Globus pallidus (tissue), 1 donor: ENCODE measurements around the gene MRPS15.
"Not testable (repeated sequence)": the region's sequence is repeated elsewhere in the genome, so short reads cannot be mapped to it uniquely, and the experiment has no call there.

Experiments
- DNase-seq: peaks from one replicate; pipeline ENCODE4 v3.0.0-alpha.2; 2015; ENCODE audit warnings: low spot score

The MRPS15 gene

DNA sequence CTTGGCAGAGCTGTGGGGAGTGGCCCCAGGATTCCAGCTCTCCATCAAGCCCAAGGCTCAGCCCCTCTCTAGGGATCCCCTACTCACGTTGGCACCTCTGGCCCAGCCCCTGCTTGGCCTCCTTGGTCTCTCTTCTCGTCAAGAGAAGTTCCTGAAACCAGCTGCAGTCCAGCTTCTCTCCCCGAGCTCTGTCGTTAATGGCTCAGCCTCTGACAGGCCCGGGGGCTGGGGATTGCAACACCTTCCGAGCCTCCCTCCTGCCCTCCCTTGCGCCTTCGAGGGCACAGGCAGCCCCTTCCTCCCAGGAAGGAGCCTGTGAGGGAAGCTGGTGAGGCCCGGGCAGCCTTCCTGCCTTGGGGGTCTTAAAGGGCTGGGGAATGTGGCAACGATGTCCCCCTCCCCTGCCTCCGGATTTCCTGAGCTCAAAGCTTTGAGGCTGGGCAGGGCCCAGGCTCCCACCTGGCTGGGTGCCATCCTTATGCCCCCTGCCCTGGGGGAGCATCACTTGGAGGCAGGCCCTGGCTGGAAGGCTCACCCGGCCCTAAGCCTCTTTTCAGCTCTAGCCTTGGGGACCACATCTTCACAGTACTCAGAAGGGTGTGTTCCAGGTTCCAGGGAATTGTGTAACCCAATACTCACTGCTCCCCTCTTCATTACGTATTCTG lies 18.7 kb upstream of the MRPS15 start, which contains the start of gene CSF3R:
Gene CSF3R (minus strand): TSS at position 190 of the 665 bp plus-strand sequence. CDS start 3,417 bp downstream, outside the sequence.
- DNase-seq = no peak

DNA sequence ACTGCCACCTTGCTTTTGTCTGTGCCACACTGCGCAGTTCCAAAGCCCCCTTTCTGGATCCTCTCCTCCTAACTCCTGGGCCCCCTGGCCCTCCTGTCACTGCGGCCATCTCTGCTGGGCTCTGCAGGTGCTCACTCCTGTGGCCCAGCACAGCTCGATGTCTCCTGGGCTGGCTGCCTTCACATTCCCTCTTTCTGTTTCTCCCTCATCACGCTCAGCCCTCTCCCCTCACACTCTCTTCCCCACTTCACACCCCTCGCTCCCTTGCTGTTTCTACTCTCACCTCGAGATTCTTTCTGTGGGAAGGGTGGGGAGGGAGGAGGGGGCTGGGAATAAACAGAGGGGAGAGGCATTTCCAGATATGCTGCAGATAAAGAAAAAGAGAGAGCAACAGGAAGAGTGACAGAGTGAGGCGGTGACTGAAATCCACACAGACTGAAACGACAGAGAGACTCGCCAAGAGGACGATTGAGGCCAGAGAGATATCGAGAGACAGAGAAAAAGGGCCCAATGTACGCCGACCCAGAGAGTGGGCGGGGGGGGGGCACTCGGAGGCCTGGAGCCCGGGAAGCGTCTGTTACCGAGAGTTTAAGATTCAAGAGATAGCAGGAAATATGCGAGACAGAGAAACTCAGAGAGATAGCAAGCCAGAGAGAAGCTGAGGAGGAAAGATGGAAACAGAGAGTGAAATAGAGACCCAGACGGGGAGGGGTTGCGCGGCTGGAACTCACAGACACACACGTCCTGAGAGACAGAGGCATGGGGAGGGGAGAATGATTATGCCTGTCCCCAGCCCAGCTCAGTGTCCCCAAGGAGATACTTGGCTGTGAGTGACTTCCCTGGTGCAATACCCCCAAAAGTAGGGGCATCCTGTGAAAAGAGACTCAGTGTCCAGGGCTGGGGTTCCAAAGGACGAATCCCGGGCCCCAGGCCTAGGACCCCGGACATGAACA lies 17.9 kb upstream of the MRPS15 start:
- no peak for DNase-seq

DNA sequence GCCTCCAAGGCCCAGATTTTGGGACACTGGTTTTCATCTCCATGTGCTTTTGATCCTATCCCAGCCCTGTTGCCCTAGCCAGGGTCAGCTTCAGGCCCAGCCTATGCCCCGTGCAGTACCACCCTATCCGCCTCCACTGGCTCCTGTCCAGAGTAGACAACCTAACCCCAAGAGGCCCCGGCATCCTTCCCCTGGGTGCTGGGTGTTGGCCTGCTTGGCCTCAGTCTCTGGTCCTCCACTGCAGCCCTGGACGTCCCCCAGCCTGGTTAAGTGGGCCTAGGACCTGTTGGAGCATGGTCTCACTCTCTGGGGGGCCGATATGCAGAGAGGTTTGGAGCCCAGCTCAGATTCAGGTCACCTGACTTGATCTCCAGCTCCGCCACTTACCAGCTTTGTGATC lies 16.9 kb upstream of the MRPS15 start:
- DNase-seq = no peak

DNA sequence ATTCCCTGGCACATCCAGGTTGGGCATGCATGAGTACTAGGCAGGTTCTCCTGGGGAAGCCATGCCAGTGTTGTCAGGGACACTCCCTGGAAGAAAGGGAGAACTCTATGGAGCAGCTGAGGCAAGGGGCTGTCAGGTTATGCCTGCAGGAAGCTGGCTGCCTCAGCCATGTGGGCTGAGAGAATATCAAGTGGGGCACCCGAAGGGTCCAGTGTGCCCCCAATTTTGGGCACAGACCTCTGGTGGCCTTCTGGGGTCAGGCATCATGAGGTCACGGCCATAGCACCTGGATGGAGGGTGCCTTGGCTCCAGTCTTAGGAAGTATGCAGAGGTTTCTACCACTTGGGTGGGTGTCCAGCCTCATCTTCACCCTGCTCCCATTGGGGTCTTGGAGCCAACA lies 16.0 kb upstream of the MRPS15 start:
- DNase-seq = no peak

DNA sequence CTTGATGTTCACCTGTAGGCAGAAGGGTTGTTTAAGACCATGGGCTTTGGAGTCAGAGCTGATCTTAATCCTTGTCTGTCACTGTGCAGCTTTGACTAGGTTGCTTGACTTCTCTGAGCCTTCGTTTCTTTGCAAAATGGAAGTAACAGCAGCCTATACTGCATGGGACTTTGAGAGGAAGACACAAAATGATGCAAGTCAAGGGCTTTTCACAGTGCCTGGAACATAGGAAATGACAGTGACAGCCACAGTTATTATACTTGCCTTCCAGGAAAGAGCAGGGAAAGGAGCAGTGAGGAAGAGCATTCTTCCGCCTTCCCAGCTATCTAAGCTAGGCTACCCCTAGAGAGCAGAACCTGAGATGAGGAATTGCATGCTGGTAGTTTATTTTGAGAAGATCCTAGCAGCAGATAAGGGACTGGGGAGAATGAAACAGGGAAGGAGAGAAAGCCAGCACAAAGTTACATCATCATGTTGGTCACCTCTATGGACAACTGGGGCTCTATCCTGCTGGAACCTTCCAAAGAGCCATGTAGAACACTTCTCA lies 15.4 kb upstream of the MRPS15 start:
- no peak for DNase-seq

DNA sequence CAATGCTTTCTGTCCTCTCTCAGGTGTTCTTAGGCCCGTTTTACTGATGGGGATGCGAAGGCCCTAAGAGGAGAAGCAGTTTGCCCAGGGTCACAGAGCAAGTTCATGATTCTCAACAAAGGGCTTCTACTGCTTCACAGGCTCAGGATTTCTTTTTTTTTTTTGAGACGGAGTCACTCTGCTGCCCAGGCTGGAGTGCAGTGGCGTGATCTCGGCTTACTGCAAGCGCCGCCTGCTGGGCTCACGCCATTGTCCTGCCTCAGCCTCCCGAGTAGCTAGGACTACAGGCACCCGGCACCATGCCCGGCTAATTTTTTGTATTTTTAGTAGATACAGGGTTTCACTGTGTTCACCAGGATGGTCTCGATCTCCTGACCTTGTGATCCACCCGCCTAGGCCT lies 13.4 kb upstream of the MRPS15 start:
- not testable (repeated sequence) for DNase-seq

DNA sequence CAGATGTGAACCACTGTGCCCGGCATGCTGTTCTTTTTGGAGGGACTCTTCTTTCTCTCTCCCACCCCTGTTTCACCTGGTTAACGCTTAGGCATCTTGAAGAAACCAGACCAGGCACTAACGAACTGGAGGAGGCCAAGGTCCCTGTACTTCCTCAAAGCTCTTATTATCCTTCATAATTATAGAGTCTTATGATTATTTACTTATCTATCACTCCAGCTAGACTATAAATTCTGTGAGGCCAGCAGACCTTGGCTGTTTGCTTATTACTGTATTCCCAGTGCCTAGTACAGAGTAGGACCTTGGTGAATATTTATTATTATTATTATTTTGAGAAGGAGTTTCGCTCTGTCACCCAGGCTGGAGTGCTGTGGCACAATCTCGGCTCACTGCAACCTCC lies 12.8 kb upstream of the MRPS15 start:
- DNase-seq = no peak

DNA sequence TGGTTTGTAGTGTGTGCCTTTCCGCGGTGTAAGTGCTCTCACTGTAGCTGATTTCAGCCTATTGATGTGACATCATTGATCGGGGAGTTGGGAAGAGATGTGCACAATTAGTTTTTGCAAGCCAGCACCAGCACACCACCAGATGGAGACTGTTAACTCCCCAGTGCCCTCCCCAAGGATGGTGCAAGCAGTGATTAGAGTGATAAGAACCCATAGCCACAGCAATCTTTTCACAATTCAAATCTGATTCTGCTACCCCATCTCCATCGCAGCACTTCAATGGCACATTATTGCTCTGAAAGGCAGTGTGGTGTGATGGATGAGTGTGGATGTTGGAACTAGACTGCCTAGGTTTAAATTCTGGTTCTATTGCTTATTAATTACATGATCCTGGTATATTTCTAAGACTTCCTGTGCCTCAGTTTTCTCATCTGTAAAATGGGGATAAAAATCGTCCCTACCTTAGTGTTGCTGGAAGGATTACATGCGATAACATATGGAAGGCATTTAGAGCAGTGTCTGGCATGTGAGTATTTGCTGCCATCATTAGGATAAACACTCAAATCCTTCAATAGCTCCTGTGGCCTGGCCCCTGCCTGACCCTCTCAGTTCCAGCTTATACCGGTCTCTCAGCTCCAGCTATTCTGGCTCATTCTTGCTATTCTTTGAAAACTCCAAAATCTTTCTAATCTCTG lies 11.9 kb upstream of the MRPS15 start:
- no peak for DNase-seq

DNA sequence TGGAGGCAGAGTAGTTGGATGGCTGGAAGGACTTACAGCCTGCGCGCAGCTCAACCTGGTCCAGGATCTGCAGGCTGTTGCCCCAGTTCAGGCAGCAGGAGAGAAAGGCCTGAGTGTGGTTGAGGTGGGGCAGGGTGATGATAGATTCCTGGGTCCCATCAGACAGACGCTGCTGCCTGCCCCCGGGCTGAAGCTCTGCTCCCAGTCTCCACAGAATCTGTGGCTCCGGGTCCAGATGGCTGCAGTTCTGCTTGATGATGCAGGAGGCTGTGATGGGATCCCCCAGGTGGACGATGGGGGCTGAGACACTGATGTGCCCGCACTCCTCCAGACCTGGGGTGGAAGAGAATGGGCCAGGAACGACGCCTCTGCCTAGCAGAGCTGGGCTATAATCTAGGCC lies 11.2 kb upstream of the MRPS15 start:
- DNase-seq = no peak

DNA sequence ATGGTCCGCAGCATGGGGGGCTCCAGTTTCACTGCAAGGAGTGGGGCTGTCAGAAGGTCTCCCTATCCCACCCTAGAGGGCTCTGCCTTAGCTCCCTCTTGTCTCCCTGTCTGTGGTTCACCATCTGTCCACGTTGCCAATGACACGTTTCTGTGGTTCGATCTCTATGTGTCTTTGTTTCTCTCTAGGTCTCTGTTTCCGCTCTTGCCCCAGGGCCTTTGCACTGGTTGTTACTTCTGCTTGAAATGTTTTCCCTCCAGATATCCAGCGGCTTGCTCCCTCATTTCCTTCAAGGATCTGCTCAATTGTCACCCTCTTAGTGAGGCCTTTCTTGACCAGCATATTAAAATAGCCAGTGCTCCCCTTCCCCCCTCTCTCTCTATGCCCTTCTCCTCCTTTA lies 8.5 kb upstream of the MRPS15 start:
- no peak for DNase-seq

DNA sequence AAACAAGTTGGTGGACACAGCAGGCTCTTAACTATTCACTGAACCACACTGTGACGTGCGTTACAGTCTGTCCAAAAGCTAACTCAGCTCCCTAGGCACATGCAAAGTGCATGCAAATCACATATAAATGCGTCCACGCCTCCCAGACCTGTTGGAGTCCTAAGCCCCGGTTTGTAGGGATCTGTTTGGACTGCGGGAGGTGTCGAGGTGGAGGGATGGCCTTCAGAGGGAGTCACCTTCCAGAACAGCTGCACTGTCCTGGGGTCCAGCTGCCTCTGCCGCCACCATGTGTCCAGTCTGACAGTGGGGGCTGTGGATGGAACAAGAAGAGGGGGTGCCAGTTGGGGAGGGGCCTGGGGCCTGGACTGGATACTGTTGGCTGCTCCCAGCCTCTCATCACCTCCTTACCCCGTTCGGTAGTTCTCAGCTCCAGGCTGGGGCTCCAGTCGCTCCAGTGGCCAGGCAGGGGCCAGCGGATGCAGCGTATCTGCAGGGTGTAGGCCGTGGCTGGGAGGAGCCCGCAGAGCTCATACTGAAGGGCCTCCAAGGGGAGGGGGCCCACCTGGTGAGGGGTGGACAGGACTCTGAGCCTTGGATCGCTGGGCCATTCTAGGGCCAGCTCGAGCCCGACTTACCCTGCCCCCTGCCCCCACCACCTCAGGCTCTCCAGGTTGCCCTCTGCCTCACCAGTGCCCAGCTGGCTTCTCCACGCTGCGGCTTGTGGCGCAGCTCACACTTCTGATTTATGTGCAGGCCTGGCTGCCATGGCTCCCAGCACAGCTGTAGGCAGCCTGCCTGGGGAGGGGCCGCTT lies 7.9 kb upstream of the MRPS15 start:
- no peak for DNase-seq

DNA sequence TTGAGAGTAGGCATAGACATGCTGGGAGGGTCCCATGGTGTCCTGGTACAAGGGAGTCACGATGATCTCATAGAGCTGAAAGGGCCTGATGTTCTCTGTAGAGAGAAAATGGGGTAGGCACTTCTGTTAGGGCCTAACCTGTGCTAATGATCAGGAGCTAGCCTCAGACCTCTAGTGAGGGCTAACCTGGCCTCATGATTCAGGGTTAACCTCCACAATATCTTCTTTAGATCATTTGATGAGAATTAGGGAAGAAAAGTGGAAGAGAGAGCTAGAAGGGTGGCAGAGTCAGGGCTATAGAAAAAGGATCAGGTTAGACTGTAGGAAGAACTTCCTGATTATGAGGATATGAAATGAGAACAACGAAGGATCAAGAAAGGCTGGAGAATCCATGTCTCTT lies 5.0 kb upstream of the MRPS15 start:
- no peak for DNase-seq

DNA sequence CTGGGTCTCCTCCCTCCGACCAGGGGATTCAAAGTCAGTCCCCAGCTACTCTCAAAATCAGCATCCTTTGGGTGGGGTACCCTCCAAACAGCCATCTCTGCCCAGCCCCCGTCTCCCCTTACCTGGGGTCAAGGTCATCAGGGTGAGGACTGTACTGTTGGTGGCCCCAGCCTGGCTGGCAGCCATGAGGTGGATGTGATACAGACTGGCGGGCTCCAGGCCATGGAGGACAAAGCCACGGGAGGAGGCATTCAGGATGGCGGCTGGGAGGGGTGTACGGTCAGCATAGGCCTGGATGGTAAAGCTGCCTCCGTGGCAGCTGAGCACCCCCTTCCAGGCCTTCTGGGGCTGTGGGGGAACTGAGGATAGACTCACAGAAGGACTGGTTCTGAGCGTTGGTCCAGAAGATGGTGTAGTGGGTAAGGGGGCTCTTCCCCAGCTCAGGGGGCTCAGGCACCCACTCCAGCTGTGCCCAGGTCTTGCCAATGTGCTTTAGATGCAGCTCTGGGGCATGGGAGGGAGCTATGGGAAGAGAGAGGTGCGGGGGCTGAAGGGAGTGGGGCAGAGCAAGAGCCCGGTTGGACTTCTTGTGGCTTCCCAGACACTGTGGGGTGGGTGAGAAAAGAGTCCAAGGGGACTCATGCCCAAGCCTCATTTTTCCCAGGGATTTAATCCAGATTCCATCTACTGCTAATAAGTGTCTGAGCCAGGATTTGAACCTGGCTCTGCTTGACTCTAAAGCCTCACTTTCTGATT lies 3.7 kb upstream of the MRPS15 start:
- DNase-seq = no peak

DNA sequence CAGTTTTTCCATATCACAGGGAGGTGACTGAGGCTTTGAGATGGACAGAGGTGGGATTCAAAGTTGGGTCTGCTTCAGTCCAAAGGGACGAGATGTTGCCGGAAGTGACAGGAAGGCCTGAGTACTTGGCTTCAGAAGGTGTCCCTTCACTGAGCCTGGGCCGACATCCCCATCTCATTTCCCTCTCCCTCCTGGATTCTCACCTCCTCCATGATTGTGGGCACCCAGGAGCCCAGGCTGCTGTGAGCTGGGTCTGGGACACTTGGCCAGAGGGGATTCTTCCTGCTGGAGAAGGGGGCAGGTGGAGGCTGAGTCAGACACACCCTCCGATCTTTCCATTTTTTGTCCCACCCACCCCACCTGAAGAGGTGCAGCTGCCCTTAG lies 2.8 kb upstream of the MRPS15 start:
- DNase-seq = no peak

DNA sequence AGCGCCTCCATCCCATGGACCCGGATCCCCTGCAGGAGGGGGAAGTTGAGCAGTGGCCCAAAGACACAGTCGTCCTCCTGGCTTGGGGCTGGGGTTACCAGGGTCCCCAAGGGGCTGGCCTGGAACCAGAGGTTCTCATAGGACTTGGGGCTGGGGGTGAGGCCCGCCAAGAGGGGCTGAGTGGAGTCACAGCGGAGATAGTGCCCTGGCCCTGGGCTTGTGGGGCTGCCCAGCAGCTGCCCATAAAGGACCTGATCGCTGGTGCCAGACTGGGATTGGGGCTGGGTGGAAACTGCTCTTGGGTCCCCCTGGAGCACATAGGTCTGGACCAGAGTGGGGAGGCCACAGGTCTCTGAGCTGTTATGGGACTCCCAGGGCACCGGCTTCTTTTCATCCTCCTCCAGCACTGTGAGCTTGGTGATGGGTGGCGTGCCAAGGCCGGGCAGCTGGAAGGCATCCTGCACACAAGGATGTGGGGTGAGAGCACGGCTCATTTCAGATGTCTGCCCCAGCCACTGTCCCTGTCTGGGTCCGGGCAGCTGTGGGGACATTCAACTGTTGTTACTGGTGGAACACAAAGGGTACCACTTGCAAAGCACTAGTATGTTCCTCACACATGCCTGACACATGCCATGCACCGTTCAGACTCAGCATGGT lies 2.3 kb upstream of the MRPS15 start:
- DNase-seq = no peak

DNA sequence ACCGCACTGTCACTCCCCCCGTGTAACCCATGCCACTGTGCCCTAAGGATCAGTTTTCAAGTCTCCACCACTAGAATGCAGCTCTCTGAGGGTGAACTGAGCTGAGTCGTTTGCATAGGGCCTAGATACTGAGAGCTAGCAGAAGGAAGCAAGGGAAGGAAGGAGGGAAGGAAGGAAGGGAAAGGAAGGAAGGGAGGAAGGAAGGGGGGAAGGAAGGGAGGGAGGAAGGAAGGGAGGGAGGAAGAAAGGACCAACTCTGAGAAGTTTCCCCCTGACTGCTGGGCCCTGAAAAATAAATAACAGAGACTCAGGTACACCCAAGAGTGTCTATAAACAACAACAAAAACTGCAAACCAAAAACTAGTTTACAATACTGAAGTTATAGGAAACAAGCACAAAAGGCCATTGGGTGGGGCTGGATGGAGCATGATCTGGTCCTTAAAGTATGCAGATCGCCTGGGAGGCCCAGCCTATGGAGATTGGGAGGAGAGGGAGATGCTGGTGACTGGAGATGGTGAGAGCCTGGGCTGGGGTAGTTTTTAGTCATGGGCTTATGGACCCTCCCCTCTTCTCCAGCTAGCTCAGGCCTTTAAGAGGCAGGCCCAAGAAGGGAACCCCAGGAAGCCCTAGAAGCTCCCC lies 1.7 kb upstream of the MRPS15 start:
- DNase-seq = no peak

DNA sequence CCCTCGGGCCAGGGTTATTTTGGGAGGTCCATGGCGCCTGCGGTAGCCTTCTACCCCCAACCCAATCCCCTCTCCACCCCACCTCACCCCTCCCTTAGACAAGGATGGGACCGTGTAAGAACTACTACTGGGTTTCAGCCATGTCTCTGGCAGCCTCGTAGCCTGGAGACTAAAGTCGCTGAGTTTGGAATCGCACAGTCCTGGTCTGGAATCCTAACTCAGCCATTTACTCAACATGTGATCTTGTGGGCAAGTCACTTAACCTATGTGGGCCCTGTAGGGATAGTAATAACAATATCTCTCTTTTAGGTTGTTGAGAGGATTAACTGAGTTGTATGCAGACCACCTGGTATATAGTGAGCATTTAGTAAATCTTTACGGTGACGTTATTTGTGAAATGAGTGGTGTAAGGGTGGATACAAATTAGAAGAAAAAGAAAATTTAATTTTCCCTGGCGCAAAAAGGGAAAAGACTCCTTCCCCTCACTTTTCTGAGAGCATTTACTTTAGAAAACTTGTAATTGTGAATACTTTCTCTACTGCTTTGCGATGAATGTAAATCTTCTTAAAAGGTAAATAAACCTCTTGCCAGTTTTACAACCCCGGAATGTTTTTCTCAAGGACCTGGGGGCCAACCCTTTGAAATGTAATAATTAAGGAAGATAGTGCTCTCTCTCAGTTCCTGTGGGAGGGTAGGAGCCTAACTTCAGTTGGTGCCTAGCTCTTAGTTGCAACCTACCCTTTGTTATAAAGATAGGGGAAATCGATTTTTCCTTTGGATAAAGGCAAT lies 615 bp upstream of the MRPS15 start:
- no peak for DNase-seq

DNA sequence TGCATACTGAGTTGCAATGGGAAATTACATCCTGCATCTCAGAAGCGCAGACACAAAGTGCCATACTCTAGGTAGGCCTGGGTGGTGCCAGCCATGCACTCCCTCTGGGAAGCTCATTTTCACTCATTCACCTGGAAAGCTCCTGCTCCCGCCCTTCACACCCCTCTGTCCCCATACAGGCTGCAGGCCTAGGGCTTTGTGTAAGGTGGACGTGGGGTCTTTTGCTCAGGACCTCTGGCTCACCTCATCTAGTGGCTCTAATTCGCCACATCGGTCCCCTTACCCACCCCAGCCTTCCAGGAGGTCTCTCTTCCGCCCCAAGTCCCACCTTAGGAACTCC lies 751 bp downstream of the MRPS15 start:
- no peak for DNase-seq

DNA sequence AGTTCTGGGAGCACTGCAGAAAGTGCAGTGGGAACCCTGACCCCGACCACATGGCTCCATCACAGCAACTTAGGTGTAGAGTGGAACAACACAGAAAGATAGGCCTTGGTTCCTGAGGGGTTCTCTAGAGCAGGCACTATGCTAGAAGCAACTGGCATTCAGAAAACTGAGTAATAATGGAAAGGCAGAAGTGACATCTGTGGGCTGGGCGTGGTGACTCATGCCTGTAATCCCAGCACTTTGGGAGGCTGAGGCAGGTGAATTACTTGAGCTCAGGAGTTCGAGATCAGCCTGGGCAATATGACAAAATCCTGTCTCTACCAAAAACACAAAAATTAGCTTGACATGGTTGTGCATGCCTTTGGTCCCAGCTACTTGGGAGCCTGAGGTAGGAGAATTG lies 5.3 kb downstream of the MRPS15 start:
- no peak for DNase-seq
